ENCODE measurements around the gene TIMM8B. TPM values are rescaled to one million over a fixed set of nuclear protein-coding genes. Genes with fewer than 3 reads are reported as not detected.

Gene TIMM8B
- total and polyA plus RNA-seq, 9 of the 15 experiments (the other 6 are each of a cell fraction or from before 2014, with no cell fraction given), result 95.8 to 338 (median 145) TPM

GRCh38 chr11:112086422-112087191 is at the start of gene TIMM8B, which contains the start of gene SDHD (continued):
- TF ChIP-seq, protein P1, sequence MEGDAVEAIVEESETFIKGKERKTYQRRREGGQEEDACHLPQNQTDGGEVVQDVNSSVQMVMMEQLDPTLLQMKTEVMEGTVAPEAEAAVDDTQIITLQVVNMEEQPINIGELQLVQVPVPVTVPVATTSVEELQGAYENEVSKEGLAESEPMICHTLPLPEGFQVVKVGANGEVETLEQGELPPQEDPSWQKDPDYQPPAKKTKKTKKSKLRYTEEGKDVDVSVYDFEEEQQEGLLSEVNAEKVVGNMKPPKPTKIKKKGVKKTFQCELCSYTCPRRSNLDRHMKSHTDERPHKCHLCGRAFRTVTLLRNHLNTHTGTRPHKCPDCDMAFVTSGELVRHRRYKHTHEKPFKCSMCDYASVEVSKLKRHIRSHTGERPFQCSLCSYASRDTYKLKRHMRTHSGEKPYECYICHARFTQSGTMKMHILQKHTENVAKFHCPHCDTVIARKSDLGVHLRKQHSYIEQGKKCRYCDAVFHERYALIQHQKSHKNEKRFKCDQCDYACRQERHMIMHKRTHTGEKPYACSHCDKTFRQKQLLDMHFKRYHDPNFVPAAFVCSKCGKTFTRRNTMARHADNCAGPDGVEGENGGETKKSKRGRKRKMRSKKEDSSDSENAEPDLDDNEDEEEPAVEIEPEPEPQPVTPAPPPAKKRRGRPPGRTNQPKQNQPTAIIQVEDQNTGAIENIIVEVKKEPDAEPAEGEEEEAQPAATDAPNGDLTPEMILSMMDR (IDR thresholded peaks at IDR 0.05 in 2 of 3, conservative IDR thresholded peaks at IDR 0.05 in 1 of 3; ENCODE audit: insufficient read depth in 2 of 3, low read depth in 1 of 3, low read length in 3 of 3), result peak; percentile 34 to 49 (median 38); a peak in 4 of 6 replicates
- no peak for TF ChIP-seq ZNF586 (CRISPR knock-in tag; conservative IDR thresholded peaks at IDR 0.05)
- TF ChIP-seq POU5F1 (IDR thresholded peaks at IDR 0.05; ENCODE audit: borderline replicate concordance, low read depth, low read length, partially characterized antibody), result peak; percentile 38
- peak; percentile 99 for TF ChIP-seq PHF8 (IDR thresholded peaks at IDR 0.05; ENCODE audit: borderline replicate concordance, low read length)
- TF ChIP-seq FOXP4 (CRISPR knock-in tag; IDR thresholded peaks at IDR 0.05; ENCODE audit: borderline replicate concordance), result peak; percentile 63; the same call in 1 of the 2 replicates
- peak; percentile 99 for TF ChIP-seq ESRRA (IDR thresholded peaks at IDR 0.05; ENCODE audit: borderline replicate concordance, low read depth)
- TF ChIP-seq, protein P2, sequence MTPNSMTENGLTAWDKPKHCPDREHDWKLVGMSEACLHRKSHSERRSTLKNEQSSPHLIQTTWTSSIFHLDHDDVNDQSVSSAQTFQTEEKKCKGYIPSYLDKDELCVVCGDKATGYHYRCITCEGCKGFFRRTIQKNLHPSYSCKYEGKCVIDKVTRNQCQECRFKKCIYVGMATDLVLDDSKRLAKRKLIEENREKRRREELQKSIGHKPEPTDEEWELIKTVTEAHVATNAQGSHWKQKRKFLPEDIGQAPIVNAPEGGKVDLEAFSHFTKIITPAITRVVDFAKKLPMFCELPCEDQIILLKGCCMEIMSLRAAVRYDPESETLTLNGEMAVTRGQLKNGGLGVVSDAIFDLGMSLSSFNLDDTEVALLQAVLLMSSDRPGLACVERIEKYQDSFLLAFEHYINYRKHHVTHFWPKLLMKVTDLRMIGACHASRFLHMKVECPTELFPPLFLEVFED (CRISPR knock-in tag; conservative IDR thresholded peaks at IDR 0.05), result 0 out of 2 replicates have a peak, but pooled peaks have one; percentile 1
- TF ChIP-seq ZBTB9 (CRISPR knock-in tag; IDR thresholded peaks at IDR 0.05), result peak; percentile 5; the same call in 1 of the 2 replicates
- TF ChIP-seq CREB3L1 (IDR thresholded peaks at IDR 0.05; ENCODE audit: borderline replicate concordance, low read depth), result peak; percentile 70
- TF ChIP-seq ZC3H8 (IDR thresholded peaks at IDR 0.05), result no peak
- TF ChIP-seq, protein P3, sequence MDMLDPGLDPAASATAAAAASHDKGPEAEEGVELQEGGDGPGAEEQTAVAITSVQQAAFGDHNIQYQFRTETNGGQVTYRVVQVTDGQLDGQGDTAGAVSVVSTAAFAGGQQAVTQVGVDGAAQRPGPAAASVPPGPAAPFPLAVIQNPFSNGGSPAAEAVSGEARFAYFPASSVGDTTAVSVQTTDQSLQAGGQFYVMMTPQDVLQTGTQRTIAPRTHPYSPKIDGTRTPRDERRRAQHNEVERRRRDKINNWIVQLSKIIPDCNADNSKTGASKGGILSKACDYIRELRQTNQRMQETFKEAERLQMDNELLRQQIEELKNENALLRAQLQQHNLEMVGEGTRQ (CRISPR knock-in tag; IDR thresholded peaks at IDR 0.05), result no peak
- TF ChIP-seq NCOA1 (IDR thresholded peaks at IDR 0.05; ENCODE audit: low read depth), result 0 out of 2 replicates have a peak, but pooled peaks have one; percentile 26
- no peak for TF ChIP-seq ZNF780A (CRISPR knock-in tag; IDR thresholded peaks at IDR 0.05)
- TF ChIP-seq, protein P4, sequence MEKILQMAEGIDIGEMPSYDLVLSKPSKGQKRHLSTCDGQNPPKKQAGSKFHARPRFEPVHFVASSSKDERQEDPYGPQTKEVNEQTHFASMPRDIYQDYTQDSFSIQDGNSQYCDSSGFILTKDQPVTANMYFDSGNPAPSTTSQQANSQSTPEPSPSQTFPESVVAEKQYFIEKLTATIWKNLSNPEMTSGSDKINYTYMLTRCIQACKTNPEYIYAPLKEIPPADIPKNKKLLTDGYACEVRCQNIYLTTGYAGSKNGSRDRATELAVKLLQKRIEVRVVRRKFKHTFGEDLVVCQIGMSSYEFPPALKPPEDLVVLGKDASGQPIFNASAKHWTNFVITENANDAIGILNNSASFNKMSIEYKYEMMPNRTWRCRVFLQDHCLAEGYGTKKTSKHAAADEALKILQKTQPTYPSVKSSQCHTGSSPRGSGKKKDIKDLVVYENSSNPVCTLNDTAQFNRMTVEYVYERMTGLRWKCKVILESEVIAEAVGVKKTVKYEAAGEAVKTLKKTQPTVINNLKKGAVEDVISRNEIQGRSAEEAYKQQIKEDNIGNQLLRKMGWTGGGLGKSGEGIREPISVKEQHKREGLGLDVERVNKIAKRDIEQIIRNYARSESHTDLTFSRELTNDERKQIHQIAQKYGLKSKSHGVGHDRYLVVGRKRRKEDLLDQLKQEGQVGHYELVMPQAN (IDR thresholded peaks at IDR 0.05; ENCODE audit: borderline replicate concordance), result peak; percentile 26
